ENCODE data around the gene ARHGAP40. TPM values are rescaled to one million over a fixed set of nuclear protein-coding genes. Genes with fewer than 3 reads are reported as not detected.
"Not testable (repeated sequence)": the region's sequence is repeated elsewhere in the genome, so short reads cannot be mapped to it uniquely, and the experiment has no call there.

Gene ARHGAP40
- total RNA-seq, 1 donor from 2014 or later: not detected

- no peak for DNase-seq (ENCODE audit: low read depth)
Observed at GRCh38 chr20:38586181-38586525, 15.5 kb upstream of the ARHGAP40 start.

- no peak for DNase-seq (ENCODE audit: low read depth)
Observed at GRCh38 chr20:38588303-38588702, 13.3 kb upstream of the ARHGAP40 start.

DNA sequence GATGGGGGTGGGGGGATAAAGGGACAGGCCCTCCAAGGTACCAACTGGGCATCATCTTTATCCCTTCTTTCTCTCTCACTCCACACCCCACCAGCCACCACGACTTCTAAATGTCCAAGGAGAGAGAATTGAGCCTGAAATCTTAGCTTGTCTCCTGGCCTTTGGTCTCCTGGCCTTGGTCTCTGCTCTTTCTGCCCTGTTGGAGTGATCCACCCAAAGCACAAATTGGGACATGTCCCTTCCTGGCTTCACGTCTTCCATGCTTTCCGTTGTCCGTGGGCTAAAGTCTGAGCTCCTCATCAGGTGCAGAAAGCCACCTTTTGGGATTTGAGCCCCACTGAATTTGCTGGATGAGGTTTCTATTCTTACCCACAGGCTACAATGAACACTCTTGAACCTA is 12.3 kb upstream of the ARHGAP40 start:
- no peak for DNase-seq (ENCODE audit: low read depth)

DNA sequence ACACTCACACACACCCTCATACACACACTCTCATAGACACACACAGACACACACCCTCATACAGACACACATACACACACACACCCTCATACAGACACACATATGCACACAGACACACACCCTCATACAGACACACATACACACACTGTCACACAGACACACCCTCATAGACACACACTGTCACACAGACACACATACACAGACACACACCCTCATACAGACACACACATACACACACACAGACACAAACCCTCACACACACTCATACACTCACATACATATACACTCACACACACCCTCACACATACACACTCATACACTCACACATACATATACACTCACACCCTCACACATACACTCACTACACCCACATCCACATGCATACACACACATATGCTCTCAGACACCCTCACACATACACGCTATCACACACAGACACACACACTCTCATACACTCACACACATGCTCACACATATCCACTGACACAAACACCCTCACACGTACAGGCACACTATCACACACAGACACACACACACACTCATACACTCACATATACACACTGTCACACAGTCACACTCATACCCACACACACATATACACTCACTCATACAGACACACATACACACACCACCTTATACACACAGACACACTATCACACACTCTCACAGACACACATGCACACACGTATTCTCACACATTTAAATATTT is 11.5 kb upstream of the ARHGAP40 start:
- no peak for DNase-seq (ENCODE audit: low read depth)

GRCh38 chr20:38590676-38591473 is 10.7 kb upstream of the ARHGAP40 start:
- peak; percentile 31 for DNase-seq (ENCODE audit: low read depth)

DNA sequence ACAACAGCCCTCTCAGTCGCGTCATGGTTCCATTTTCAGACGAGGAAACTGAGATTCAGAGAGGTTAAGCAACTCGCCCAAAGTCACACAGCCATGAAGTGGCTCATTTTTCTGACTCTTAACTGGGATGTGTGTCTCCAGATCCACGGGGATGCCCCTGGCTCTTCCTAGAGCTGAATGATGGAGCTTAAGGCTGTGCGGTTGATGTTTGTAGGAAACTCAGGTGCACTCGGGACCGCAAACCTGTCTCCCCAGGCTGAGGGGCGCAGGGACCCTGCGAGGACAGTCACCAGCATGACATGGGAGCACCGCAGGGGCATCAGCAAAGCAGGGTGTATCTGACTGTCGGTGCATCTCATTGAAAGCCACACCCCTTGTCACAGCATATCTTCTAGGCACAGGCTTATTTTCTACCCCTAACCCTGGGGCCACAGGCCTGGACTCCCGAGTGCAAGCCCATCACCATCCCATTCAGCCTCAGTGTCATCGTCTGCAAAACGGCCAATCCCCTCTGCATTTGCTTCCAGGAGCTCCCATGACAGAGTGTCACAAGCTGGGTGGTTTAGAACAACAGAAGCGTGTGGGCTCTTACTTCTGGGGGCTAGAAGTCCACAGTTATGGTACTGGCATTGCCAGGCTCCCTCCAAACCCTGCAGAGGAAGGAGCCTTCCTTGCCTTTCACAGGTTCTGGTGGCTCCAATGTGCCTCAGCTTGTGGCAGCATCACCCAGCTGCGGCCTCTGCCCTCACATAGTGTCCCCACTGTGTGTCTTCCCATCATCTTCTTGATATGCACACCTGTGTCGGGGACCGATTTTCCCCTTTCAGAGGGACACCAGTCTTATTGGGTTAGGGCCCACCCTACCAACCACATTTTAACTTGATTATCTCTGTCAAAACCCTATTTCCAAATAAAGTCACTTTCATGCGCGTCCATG is 9.9 kb upstream of the ARHGAP40 start:
- no peak for DNase-seq (ENCODE audit: low read depth)

GRCh38 chr20:38592411-38592790 is 9.2 kb upstream of the ARHGAP40 start:
- DNase-seq (ENCODE audit: low read depth): not testable (repeated sequence)

DNA sequence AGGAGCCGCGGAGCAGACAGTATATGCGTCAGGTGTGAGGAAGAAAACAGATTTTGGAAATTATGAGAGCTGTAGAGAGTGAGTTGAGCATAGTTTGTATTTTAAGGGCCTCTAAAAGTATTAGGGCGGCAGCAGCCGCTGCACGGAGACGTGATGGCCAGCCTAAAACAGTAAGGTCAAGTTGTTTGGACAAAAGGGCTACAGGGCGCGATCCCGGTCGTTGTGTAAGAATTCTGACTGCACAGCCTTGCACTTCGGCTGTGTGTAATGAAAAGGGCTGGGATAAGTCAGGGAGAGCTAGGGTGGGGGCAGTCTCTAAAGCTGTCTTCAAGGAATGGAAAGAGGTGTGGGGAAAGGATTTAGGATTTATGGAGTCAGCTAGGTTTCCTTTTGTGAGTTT is 7.3 kb upstream of the ARHGAP40 start:
- not testable (repeated sequence) for DNase-seq (ENCODE audit: low read depth)

GRCh38 chr20:38595886-38596285 is 5.7 kb upstream of the ARHGAP40 start:
- not testable (repeated sequence) for DNase-seq (ENCODE audit: low read depth)

GRCh38 chr20:38599410-38599882 is 2.2 kb upstream of the ARHGAP40 start:
- DNase-seq (ENCODE audit: low read depth): no peak

- DNase-seq (ENCODE audit: low read depth): no peak
Observed at GRCh38 chr20:38600057-38600456, 1.6 kb upstream of the ARHGAP40 start.

DNA sequence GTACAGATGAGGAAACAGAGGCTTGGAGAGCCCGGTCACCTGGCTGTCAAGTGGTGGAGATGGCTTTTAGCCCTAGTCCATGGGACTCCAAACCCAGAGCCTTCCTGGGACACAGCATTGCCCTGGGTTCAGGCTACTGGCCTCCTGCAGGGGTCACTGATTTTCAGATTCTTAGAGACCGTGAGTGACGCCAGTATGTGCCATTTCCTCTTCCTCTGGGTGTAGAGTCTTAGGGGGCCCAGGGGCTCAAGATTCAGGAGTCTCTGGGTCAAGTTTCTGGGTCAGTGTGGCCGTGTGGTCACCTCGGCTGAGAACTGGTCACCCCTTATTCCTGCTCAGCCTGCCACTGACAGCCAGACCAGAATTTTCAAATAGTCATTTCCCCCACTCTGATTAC is 574 bp downstream of the ARHGAP40 start:
- DNase-seq (ENCODE audit: low read depth): no peak

DNA sequence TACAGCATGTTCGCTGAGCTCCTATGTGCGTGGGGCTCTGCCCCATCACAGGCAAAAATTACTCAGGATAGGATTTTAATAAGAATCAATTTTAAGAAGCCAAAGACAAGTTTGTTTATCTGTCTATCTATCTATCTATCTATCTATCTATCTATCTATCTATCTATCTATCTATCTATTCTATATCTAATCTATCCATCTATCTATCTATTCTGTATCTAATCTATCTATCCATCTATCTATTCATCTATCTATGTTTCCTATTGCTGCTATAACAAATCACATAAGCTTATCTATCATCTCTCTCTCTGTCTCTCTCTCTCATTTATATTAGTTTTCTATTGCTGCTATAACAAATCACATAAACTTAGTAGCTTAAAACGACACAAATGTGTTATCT is 1.7 kb downstream of the ARHGAP40 start:
- no peak for DNase-seq (ENCODE audit: low read depth)

DNA sequence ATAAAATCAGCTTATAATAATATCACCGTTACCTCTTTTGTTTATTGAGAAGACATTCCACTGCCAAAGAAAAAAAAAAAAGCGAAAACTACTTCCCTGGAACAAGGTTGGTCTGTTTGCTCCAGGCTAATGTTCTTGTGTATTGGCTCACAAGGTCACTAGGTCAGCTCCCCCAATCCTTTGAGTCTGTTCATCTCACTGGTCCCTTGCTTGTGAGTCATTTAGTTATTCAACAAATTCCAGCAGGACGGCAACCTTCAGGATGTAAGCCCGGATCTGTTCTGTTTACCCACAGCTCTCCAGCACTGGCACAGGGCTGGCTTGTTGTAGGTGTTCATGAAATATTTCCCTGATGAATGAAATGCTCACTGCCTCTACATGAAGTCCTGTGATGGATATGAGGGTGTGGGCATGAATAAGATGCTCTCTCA is 3.3 kb downstream of the ARHGAP40 start:
- DNase-seq (ENCODE audit: low read depth): no peak

GRCh38 chr20:38607351-38607750 is 5.7 kb downstream of the ARHGAP40 start:
- DNase-seq (ENCODE audit: low read depth): no peak

GRCh38 chr20:38608188-38608587 is 6.6 kb downstream of the ARHGAP40 start:
- DNase-seq (ENCODE audit: low read depth): no peak

- DNase-seq (ENCODE audit: low read depth): no peak
Observed at GRCh38 chr20:38609815-38610214, 8.2 kb downstream of the ARHGAP40 start.

- DNase-seq (ENCODE audit: low read depth): no peak
Observed at GRCh38 chr20:38610521-38610920, 8.9 kb downstream of the ARHGAP40 start.

- DNase-seq (ENCODE audit: low read depth): no peak
Observed at GRCh38 chr20:38612751-38613515, 11.3 kb downstream of the ARHGAP40 start.

DNA sequence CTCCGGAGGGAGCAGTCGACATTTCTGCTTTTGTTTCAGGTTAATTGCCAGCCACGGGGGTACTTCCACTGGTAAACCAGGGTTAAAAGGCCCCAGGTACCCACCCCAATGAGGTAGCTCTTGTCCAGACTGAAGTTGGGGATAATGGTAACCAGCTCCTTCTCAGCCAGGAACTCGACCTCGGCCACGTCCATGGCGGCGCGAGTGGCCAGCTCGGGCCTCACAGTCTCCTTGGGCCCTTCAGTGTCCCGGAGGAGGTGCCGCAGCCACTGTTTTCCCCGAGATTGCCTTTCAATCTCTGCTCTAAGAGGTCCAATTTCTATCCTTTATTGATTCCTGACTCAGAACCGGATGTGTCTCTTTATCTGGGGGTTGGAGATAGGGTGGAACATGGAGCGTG is 13.7 kb downstream of the ARHGAP40 start:
- no peak for DNase-seq (ENCODE audit: low read depth)

- no peak for DNase-seq (ENCODE audit: low read depth)
Observed at GRCh38 chr20:38616457-38616856, 14.8 kb downstream of the ARHGAP40 start.
